HG02571 (cell line): Measurements from ENCODE around the gene ZFHX2.

Experiments used
- ATAC-seq: cut with Tn5 transposase; IDR thresholded peaks from one replicate; pipeline ENCODE4 v1.9.1; 2021; ENCODE audit warnings: mild to moderate bottlenecking, moderate library complexity; ENCODE audit not compliant: unreplicated experiment

The ZFHX2 gene

GRCh38 chr14:23523229-23524016 lies 28.1 kb downstream of the ZFHX2 start:
- no peak for ATAC-seq

- no peak for ATAC-seq
These were observed 28.8 kb downstream of the ZFHX2 start for GRCh38 chr14:23522643-23523198.

- no peak for ATAC-seq
These were observed 29.6 kb downstream of the ZFHX2 start for GRCh38 chr14:23521785-23522640.

GRCh38 chr14:23520899-23521533 lies 30.5 kb downstream of the ZFHX2 start:
- ATAC-seq: no peak

GRCh38 chr14:23518709-23519108 lies 32.9 kb downstream of the ZFHX2 start:
- ATAC-seq: no peak

GRCh38 chr14:23517650-23518326 lies 33.8 kb downstream of the ZFHX2 start:
- ATAC-seq: no peak

- ATAC-seq: no peak
These were observed 37.0 kb downstream of the ZFHX2 start for GRCh38 chr14:23514644-23514957.

- ATAC-seq: no peak
These were observed 37.5 kb downstream of the ZFHX2 start for GRCh38 chr14:23513818-23514643.

- ATAC-seq: no peak
These were observed 38.4 kb downstream of the ZFHX2 start for GRCh38 chr14:23513005-23513817.

GRCh38 chr14:23512156-23512555 lies 39.4 kb downstream of the ZFHX2 start:
- ATAC-seq: no peak

- ATAC-seq: no peak
These were observed 57.3 kb downstream of the ZFHX2 start for GRCh38 chr14:23494223-23494622.

GRCh38 chr14:23492618-23493272 lies 58.8 kb downstream of the ZFHX2 start:
- no peak for ATAC-seq

- no peak for ATAC-seq
These were observed 64.3 kb downstream of the ZFHX2 start for GRCh38 chr14:23487216-23487615.

GRCh38 chr14:23486036-23486435 lies 65.5 kb downstream of the ZFHX2 start:
- ATAC-seq: no peak

- no peak for ATAC-seq
These were observed 66.2 kb downstream of the ZFHX2 start for GRCh38 chr14:23485326-23485725.

GRCh38 chr14:23483236-23483854 lies 68.2 kb downstream of the ZFHX2 start:
- no peak for ATAC-seq

- no peak for ATAC-seq
These were observed 68.8 kb downstream of the ZFHX2 start for GRCh38 chr14:23482823-23483148.
